HL-60/S4 treated with retinoic acid at 250 ng/mL for 4 days and 3 days (cell line): ENCODE measurements around the gene PKD2L2.
"Not testable (repeated sequence)": the region's sequence is repeated elsewhere in the genome, so short reads cannot be mapped to it uniquely, and the experiment has no call there.

Experiments
- in situ Hi-C: fragments of 300-500 bp; cut with MboI; formaldehyde crosslinking; loops from 2 replicates; pipeline ENCODE4 v1.7.0; 2022; ENCODE audit warnings: low sequenced_read_pairs

PKD2L2 gene

GRCh38 chr5:137887831-137888230 lies 1.4 kb upstream of the PKD2L2 start:
- in situ Hi-C loops: no loop called here

- in situ Hi-C loops: no loop called here
Observed at GRCh38 chr5:137888466-137888862, 793 bp upstream of the PKD2L2 start.

GRCh38 chr5:137890845-137891244 lies 1.6 kb downstream of the PKD2L2 start:
- in situ Hi-C loops: no loop called here

- in situ Hi-C loops: no loop called here
Observed at GRCh38 chr5:137891849-137892248, 2.6 kb downstream of the PKD2L2 start.

GRCh38 chr5:137894586-137894985 lies 5.3 kb downstream of the PKD2L2 start:
- in situ Hi-C loops: no loop called here

GRCh38 chr5:137896560-137896959 lies 7.3 kb downstream of the PKD2L2 start:
- in situ Hi-C loops: no loop called here

GRCh38 chr5:137899493-137899892 lies 10.2 kb downstream of the PKD2L2 start:
- in situ Hi-C loops: no loop called here

- in situ Hi-C loops: no loop called here
Observed at GRCh38 chr5:137901011-137901817, 12.0 kb downstream of the PKD2L2 start.

GRCh38 chr5:137902408-137903133 lies 13.3 kb downstream of the PKD2L2 start:
- in situ Hi-C loops: no loop called here

GRCh38 chr5:137914758-137915157 lies 25.5 kb downstream of the PKD2L2 start:
- in situ Hi-C loops: no loop called here

- in situ Hi-C loops: no loop called here
Observed at GRCh38 chr5:137916923-137917322, 27.7 kb downstream of the PKD2L2 start.

GRCh38 chr5:137921931-137922330 lies 32.7 kb downstream of the PKD2L2 start:
- in situ Hi-C loops: no loop called here

- in situ Hi-C loops: no loop called here
Observed at GRCh38 chr5:137923856-137924255, 34.6 kb downstream of the PKD2L2 start.

- in situ Hi-C loops: no loop called here
Observed at GRCh38 chr5:137932800-137933199, 43.5 kb downstream of the PKD2L2 start.

- in situ Hi-C loops: no loop called here
Observed at GRCh38 chr5:137933491-137933911, 44.2 kb downstream of the PKD2L2 start.

GRCh38 chr5:137935190-137935589 lies 45.9 kb downstream of the PKD2L2 start:
- in situ Hi-C loops: no loop called here

- in situ Hi-C loops: no loop called here
Observed at GRCh38 chr5:137935694-137936093, 46.4 kb downstream of the PKD2L2 start.

- in situ Hi-C loops: no loop called here
Observed at GRCh38 chr5:137937994-137938750, 48.9 kb downstream of the PKD2L2 start.

GRCh38 chr5:137938751-137939143 lies 49.5 kb downstream of the PKD2L2 start:
- in situ Hi-C loops: no loop called here

- in situ Hi-C loops: no loop called here
Observed at GRCh38 chr5:137939331-137939730, 50.1 kb downstream of the PKD2L2 start.

GRCh38 chr5:137944280-137944679 lies 55.0 kb downstream of the PKD2L2 start:
- in situ Hi-C loops: not testable (repeated sequence)
